ENCODE measurements around the gene SPAG6.

SPAG6 gene

GRCh38 chr10:22372298-22372697 lies 27.0 kb downstream of the SPAG6 start:
- no peak for TF ChIP-seq ZNF70 (CRISPR knock-in tag; IDR thresholded peaks at IDR 0.05)
- no peak for TF ChIP-seq CREB5 (CRISPR knock-in tag; IDR thresholded peaks at IDR 0.05; ENCODE audit: low read depth)
- no peak for TF ChIP-seq ZFP3 (CRISPR knock-in tag; IDR thresholded peaks at IDR 0.05)
- TF ChIP-seq ZNF565 (CRISPR knock-in tag; conservative IDR thresholded peaks at IDR 0.05; ENCODE audit: low read depth): no peak
- no peak for TF ChIP-seq RARB (CRISPR knock-in tag; IDR thresholded peaks at IDR 0.05)
- no peak for TF ChIP-seq ARNTL (CRISPR knock-in tag; IDR thresholded peaks at IDR 0.05; ENCODE audit: borderline replicate concordance, low read depth)
- TF ChIP-seq ZNF8 (CRISPR knock-in tag; IDR thresholded peaks at IDR 0.05): no peak
- TF ChIP-seq BACH2 (CRISPR knock-in tag; IDR thresholded peaks at IDR 0.05; ENCODE audit: borderline replicate concordance): no peak
- TF ChIP-seq TCF4 (CRISPR knock-in tag; IDR thresholded peaks at IDR 0.05; ENCODE audit: borderline replicate concordance): no peak
- TF ChIP-seq, protein P1, sequence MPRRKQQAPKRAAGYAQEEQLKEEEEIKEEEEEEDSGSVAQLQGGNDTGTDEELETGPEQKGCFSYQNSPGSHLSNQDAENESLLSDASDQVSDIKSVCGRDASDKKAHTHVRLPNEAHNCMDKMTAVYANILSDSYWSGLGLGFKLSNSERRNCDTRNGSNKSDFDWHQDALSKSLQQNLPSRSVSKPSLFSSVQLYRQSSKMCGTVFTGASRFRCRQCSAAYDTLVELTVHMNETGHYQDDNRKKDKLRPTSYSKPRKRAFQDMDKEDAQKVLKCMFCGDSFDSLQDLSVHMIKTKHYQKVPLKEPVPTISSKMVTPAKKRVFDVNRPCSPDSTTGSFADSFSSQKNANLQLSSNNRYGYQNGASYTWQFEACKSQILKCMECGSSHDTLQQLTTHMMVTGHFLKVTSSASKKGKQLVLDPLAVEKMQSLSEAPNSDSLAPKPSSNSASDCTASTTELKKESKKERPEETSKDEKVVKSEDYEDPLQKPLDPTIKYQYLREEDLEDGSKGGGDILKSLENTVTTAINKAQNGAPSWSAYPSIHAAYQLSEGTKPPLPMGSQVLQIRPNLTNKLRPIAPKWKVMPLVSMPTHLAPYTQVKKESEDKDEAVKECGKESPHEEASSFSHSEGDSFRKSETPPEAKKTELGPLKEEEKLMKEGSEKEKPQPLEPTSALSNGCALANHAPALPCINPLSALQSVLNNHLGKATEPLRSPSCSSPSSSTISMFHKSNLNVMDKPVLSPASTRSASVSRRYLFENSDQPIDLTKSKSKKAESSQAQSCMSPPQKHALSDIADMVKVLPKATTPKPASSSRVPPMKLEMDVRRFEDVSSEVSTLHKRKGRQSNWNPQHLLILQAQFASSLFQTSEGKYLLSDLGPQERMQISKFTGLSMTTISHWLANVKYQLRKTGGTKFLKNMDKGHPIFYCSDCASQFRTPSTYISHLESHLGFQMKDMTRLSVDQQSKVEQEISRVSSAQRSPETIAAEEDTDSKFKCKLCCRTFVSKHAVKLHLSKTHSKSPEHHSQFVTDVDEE (CRISPR knock-in tag; IDR thresholded peaks at IDR 0.05): no peak
- TF ChIP-seq ZFP30 (CRISPR knock-in tag; IDR thresholded peaks at IDR 0.05): no peak
- no peak for TF ChIP-seq TOX (CRISPR knock-in tag; IDR thresholded peaks at IDR 0.05; ENCODE audit: borderline replicate concordance)
- no peak for TF ChIP-seq ZC3H10 (CRISPR knock-in tag; IDR thresholded peaks at IDR 0.05)
- TF ChIP-seq OSR1 (CRISPR knock-in tag; IDR thresholded peaks at IDR 0.05): no peak
- no peak for TF ChIP-seq PPARA (CRISPR knock-in tag; IDR thresholded peaks at IDR 0.05; ENCODE audit: borderline replicate concordance)
- TF ChIP-seq, protein P2, sequence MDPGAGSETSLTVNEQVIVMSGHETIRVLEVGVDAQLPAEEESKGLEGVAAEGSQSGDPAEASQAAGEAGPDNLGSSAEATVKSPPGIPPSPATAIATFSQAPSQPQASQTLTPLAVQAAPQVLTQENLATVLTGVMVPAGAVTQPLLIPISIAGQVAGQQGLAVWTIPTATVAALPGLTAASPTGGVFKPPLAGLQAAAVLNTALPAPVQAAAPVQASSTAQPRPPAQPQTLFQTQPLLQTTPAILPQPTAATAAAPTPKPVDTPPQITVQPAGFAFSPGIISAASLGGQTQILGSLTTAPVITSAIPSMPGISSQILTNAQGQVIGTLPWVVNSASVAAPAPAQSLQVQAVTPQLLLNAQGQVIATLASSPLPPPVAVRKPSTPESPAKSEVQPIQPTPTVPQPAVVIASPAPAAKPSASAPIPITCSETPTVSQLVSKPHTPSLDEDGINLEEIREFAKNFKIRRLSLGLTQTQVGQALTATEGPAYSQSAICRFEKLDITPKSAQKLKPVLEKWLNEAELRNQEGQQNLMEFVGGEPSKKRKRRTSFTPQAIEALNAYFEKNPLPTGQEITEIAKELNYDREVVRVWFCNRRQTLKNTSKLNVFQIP (CRISPR knock-in tag; IDR thresholded peaks at IDR 0.05; ENCODE audit: borderline replicate concordance, low read depth): no peak
- no peak for ATAC-seq

DNA sequence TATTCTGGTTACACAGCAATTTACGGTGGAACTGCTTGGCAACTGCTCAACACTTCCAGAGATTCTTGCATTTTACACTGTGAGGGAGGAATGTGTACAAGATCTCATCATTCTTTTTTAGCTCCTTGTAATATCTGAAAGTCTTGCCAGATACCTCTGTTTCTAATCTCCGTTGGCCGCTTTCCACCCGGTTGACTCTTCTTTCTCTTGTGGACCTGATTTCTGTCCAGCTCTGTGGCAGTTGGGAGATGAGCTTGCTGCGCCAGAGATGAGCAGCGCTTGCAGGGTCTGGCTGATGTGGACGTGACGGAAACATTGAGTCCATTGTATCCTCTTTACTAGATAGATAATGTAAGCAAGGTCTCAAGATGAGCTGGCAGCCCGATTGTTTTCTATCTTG lies 27.6 kb downstream of the SPAG6 start:
- ATAC-seq: no peak

DNA sequence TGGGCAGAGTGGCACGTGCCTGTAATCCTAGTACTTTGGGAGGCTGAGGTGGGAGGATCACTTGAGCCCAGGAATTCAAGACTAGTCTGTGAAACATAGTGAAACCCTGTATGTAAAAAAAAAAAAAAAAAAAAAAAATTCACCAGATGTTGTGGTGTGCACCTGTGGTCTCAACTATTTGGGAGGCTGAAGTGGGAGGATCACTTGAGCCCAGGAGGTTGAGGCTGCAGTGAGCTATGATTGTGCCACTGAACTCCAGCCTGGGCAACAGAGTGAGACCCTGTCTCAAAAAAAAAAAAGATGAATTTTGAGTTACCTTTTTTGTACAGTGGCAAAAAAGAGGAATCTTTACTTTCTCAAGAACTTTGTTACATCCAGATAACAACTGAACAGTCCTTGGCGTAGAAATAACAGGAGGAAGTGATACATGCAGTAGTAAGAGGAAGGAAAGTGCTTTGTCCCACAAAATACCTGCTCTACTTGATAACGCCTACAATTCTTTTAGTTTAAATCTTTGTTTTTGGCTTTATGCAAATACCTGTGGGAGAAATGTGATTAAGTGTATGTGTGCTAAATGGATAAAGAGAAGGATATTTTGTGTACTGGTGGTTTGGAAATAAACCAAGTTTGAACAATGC lies 29.3 kb downstream of the SPAG6 start:
- ATAC-seq: no peak

More for the DNA sequence above, 27.6 kb downstream of the SPAG6 start:
- TF ChIP-seq ZFP30 (CRISPR knock-in tag; IDR thresholded peaks at IDR 0.05) (no peak), ARNTL (CRISPR knock-in tag; IDR thresholded peaks at IDR 0.05; ENCODE audit: borderline replicate concordance, low read depth) (no peak), SNAI2 (CRISPR knock-in tag; IDR thresholded peaks at IDR 0.05) (no peak), ISL1 (CRISPR knock-in tag; IDR thresholded peaks at IDR 0.05) (peak; percentile 13; the same call in 1 of the 2 replicates), OSR1 (CRISPR knock-in tag; IDR thresholded peaks at IDR 0.05) (no peak), ZNF8 (CRISPR knock-in tag; IDR thresholded peaks at IDR 0.05) (no peak), ESRRG (CRISPR knock-in tag; IDR thresholded peaks at IDR 0.05) (no peak), RARB (CRISPR knock-in tag; IDR thresholded peaks at IDR 0.05) (no peak), CSRNP3 (CRISPR knock-in tag; IDR thresholded peaks at IDR 0.05) (no peak)

More for the DNA sequence above, 29.3 kb downstream of the SPAG6 start:
- no peak for TF ChIP-seq ZNF8 (CRISPR knock-in tag; IDR thresholded peaks at IDR 0.05)
- TF ChIP-seq OSR1 (CRISPR knock-in tag; IDR thresholded peaks at IDR 0.05): no peak
- TF ChIP-seq, protein P2 (CRISPR knock-in tag; IDR thresholded peaks at IDR 0.05; ENCODE audit: borderline replicate concordance, low read depth): no peak
- no peak for TF ChIP-seq ZFP3 (CRISPR knock-in tag; IDR thresholded peaks at IDR 0.05)
- TF ChIP-seq CREB5 (CRISPR knock-in tag; IDR thresholded peaks at IDR 0.05; ENCODE audit: low read depth): no peak
- no peak for TF ChIP-seq ZFP30 (CRISPR knock-in tag; IDR thresholded peaks at IDR 0.05)
- TF ChIP-seq RARB (CRISPR knock-in tag; IDR thresholded peaks at IDR 0.05): no peak

Data from SK-N-SH treated with all-trans-retinoic acid at 6 μM for 48 hours (cell line).